Stimulated activated CD4-positive, alpha-beta T cell treated with anti-CD3 and anti-CD28 coated beads, Interleukin-12 subunit alpha, Interleukin-12 subunit beta, amount 100 ng/mL, for 4 hours (primary cell): ENCODE measurements around the gene GEMIN7.
"Not testable (repeated sequence)": the region's sequence is repeated elsewhere in the genome, so short reads cannot be mapped to it uniquely, and the experiment has no call there.

ENCODE experiments used
- DNase-seq: peaks from one replicate; pipeline ENCODE4 v3.0.0-alpha.2; 2020

The GEMIN7 gene

DNA sequence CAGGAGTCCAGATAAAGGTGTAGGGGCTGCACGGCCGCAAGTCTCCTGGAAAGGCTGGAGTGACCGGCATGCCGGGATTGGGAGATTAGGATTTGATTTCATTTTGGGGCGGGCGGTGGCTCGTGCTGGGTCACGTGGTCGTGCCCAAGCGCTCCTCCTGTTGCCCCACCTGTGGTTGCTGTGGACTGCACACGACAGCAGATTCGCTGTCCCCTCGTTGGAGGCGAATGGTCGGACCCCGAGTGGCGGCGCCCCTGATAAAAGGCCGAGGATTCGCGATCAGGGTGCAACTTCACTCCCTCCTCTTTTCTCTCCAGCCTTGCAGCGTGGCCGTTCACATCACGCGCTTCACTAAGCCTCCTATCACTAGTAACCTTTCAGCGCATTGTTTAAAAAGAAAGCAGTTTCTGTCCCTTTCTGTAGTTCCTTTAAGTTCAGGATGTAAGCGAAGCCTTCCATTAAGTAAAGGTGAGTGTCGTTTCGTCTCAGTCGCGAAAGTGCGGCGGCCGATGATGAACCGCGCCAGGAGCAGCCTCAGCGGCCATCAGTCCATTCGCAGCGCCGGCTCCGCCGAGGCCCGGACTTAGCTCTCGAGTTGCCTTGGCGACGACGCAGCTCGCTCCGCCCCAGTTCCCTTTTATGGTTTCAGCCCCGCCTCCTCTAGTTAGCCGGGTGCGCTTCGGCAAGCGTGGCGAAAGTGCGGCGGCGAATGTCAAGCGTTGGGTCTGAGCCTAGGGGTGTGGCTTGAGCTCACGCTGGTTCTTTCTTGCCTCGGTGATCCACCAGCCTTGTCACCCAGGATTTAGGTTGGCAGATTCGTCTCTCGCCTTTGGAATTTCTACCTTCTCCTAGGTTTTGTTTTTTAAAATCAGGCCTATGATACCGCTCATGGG, 12.2 kb downstream of the GEMIN7 start:
- peak; percentile 97 for DNase-seq

DNA sequence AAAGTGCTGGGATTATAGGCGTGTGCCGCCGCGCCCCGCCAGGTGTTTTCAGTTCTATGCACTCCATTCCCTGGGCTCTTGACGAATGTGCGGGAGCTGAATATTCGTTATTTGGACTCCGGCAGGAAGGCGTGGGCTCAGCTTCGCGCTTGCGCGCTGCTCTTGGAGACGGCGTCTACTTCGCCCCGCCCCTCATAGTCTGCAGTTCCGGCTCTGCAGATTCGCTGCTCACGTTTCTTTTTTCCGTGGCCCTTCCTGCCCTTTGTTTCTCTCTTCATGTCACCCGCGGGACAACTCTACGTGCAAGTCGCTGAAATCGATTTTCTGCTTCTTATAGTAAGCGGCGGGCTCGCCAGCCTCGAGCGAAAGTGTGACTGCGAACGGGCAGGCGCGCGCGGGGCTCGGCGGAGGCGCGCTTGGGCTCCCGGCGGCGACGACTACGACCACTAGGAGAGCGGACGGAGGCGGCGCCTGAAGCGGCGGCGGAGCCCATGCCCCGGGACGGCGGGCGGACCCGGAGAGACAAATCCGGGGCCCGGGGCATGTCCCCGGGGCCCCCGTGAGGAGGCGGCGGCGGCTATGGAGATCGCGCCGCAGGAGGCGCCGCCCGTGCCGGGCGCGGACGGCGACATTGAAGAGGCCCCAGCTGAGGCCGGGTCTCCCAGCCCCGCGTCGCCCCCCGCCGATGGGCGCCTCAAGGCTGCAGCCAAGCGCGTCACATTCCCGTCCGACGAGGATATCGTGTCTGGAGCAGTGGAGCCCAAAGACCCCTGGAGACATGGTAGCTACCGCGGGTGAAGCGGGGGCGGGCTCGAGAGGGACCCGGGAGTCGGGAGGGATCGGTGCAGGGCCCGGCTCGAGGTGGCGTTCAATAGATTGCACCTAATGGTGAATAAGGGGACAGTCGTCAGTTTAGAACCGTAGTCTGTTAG, 14.0 kb downstream of the GEMIN7 start, which contains the start of gene PPP1R37:
Gene PPP1R37 (plus strand): TSS at position 433 of the 932 bp plus-strand sequence. CDS start 147 bp downstream, at position 580.
- peak; percentile 86 for DNase-seq

DNA sequence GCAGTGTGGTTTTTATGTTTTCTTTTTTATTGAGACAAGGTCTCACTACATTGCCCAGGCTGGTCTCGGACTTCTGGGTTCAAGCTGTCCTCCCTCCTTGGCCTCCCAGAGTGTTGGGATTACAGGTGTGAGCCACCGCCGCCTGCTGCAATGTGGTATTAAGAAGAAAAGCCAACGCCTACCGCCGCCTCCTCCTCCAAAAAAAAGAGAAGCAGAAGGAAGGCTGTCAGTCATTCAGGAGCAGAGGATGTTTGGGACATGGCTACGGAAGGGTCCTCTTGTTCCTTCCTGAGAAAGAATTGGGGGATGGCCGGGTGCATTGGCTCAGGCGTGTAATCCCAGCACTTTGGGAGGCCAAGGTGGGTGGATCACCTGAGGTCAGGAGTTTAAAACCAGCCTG, 15.1 kb downstream of the GEMIN7 start:
- DNase-seq, result no peak

DNA sequence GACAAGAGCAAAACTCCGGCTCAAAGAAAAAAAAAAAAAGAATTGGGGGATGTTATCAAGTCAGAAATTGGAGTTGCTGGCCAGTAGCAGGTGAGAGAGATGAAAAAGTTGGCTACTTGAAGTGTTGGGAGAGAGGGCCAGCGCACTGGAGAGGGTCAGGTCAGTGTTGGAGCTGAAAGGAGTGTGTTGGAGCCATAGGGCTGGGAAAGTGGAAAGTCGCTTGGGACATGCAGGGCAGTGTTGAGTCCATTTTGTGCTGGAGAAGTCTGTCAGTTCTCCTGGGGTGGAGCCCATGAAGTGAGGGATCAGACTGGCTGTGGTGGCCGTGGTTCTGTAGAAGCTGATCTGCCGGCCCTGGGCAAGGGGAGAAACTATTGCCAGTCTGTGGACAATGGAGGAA, 15.6 kb downstream of the GEMIN7 start:
- DNase-seq, result no peak

DNA sequence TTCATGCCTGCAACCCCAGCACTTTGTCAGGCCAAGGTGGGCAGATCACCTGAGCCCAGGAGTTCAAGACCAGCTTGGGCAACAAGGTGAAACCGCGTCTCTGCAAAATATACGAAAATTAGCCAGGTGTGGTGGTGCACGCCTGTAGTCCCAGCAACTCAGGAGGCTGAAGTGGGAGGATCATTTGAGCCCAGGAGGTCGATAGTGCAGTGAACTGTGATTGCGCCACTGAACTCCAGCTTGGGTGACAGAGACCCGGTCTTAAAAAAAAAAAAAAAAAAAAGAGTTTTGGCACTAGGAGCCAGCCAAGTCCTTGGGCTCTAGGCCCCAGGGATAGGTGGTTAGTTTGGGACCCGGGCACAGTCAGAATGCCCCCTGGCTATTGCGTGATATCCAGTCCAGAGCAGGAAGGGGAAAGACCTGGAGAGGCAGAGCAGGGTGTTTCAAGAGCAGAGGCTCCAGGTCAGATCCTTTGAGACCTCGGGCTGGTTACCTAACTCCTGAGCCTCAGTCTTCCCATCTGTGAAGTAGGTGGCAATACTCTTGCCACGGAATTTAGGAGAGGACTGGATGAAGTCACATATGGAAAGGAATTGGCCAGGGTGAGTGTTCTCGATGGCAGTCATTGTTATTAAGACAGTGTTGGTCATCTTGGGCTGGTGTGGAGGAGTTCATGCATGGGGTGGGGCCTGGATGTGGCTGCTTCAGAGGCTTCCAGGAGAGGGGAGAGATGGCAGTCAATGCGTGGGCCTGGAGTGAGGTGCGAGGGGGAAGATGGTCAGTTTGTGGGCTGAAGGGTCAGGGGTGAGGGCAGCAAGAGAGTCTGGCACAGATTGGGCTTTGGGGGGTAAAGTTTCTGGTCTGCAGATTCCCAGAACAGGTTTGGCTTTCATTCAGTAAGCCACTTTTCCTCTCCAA, 16.7 kb downstream of the GEMIN7 start:
- DNase-seq, result no peak

DNA sequence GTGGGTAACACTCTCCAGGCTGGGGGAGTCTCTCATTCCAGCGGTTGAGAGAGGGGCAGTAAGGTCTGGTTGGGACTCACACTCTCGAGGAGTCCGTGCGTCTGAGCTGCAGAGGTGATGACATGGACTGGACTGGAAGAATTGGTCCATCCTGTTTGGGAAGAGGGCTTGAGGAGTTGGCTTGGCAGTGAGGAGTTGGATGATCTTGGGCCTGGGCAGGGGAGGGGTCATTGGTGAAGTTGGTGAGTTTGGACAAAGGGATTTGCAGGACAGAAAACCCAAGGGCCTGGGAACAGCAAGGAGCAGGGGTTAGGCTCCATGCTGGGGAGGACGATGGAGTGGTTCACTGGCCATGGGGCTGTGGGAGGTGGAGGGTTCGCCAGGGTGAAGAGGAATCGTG, 17.6 kb downstream of the GEMIN7 start:
- no peak for DNase-seq

DNA sequence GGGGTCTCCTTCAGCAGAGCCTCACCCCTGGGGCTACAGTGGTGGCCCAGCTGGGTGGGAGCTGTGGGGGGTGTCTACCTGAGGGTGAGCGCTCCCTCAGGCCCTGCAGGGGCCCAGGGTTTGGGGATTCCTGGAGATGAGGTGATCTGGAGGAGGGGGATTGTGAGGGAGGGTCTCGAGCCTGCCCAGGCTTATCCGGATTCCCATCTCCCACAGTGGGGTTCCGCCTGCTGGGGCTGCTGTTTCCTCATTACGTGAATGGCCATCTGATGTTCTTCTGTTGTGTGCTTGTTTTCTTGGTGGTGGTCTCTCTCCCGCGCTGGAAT, 18.4 kb downstream of the GEMIN7 start:
- no peak for DNase-seq

DNA sequence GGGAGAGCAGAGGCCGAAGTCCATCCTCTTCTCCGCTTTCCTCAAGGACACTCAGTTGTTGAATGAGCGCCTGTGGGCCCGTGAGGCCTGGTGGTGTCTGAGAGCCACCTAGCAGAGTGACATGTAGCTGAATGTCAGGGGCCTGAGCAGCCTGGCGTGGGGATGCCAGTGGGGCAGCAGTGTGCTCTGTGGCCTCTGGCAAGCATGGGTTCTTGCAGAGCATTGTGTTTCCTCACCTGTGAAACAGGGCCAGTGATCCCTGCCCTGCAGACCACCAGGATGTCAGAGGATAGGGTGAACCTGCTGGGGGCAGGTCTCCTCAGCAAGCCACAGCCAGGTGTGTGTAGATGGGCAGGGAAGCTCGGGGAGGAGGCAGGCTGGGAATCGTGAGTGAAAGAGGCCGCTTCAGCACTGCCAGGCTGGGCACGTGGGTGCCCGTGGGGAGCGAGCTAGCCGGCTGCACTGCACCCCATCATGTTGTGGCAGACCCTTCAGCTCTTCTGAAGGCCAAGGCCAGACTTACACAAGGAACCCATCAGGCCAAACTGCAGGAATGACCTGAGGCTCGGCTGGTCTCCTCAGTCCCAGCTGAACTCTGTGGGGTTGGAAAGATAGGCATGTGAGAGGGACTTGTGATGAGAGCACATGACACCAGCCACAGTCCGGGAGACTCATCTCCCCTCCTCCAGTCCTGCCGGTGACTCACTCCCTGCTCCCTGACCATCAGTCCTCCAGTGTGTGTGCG, 18.9 kb downstream of the GEMIN7 start:
- no peak for DNase-seq

DNA sequence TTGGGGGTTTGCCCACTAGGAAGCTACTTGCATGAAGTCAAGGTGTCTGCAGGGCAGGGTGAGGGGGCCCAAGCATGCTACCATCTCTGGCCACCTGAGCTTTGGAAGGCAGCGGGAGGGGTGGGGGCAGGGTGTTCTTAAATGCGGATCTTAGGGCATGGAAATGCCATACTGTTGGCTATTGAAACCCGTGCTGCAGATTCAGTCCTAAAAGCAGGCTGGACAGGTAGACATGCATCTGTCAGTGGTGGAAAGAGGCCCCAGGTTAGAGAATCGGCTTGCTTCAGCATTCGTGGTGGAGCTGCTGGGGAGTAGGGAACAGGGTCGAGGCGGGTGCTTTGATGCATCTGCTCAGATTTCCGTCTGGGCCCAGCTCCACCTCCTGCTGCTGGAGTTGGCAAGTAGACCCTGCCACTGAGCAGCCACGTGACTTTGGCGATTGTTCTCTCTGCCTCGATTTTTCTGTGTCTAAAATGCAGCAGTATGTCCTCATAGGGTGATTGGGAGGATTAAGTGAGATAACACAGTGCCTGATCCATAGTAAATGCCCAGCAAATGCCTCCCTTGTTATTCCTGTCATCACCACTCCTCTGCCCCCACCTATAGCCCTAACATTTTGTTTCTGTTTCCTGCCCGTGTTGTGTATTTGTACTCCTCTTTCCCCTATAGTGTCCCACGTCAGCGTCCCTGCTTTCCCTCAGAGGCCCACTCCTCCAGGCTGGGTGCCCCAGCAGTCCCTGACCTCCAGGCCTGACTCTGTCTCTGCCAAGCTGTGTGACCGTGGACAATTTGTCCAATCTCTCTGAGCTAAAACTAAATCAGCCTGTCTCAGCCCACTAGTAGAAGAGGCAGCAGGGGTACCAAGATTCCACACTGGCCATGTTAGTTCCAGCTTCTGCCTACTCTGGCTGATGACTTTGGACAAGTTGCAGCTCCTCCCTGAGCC, 19.7 kb downstream of the GEMIN7 start:
- no peak for DNase-seq

DNA sequence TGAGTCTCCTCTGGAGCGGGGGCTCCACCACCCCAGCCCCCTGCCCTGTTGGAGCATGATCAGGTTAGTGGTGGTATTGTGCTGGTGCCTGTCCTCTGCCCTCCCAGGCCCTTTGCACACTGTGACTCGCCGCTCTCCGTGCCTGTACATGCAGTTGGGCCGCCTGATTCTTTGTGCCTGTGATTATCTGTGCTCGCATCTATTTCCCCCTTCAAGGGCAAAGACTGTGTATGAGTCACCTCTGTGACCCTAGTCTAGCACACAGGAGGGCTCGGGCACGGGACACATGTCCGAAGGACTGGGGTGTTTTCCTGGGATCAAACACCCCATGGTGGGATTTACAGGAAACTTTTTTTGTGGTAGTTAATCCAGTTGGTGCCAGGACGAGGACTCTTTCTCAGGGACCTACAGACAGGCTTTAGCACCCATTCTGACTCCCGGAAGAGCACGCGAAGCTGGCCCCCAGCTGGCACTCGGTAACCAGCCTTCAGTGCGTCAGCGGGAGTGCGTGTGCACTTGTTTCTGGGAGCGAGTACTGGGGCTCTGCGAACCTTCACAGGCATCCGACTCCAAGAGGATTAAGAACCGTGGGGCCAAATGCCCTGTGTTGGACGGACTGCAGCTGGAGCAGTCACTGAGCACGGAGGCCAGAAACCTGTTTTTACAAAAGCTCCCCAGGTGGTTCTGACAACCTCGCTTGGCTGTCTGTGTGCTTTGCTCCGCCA, 20.6 kb downstream of the GEMIN7 start:
- DNase-seq, result no peak

DNA sequence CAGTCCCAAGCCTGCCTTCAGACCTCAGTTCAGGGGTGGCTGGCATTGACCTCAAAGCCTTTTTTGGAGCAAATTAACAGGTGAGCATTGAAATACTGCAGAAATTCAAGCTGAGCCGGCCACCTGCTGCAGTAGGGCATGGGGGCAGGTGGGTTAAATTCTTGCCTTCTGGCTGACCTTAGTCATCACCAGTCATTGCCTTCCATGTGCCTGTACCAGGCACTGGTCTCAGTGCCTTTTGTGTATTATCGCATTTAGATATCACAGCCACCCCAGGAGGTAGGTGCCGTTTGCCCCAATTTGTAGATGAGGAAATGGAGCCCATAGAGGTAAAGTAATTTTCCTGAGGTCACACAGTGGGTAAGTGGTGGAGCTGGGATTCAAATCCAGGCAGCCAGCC, 21.1 kb downstream of the GEMIN7 start:
- no peak for DNase-seq

DNA sequence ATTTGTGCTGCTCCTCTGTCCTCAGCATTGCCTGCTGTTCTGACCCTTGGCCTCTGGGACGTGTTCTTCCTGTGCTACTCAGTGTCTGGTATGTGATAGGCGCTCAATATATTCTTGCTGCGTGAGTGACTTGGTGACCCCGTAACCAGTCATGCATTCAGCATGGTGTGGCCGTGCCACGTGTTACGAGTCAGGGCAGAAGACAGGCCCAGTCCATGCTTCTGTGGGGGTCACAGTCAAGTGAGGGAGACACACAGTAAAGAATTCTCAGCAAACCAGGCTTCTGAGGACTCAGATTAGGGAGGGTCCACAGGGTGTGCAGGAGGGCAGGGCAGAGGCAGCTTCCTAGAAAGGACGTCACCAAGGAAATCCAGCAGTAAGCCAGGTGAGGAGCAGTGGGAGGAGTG, 21.8 kb downstream of the GEMIN7 start:
- no peak for DNase-seq

DNA sequence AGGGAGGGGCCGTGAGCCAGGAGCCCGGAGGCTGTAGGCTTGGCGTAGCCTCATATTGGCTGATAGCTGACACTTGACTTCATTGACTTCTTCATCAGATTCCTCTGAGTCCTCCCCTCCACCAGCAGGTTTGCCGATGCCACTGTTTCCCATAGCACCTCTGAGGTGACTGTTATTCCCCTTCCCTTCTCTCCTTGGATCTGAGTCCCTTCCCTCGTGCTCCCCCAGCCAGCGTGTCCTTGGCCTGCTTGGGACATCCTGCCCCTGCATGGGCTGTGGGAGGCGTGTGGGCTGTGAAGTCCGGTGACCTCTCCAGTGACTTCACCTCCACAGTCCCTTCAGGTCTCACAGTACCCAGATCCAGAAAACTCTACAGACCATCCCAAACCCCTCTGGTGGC, 22.7 kb downstream of the GEMIN7 start:
- DNase-seq, result no peak

DNA sequence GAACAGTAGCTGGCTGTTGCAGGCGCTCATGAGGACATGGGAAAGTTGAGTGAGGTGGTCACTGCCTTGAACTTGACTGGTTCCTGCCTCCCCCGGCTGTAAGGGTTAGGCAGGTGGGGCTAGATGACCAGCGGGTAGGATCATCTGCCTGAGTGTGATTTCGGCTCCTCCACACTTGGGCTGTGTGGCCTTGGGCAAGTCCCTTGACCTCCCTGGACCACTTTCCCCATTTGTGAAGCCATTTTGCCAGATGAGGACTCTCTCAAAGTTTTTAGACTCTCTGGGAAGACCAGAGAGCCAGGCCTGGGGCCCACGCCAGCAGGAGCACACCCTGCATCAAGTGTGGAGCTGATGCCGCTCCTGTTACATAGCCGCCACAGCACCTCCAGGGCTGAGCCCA, 23.4 kb downstream of the GEMIN7 start:
- DNase-seq, result no peak

DNA sequence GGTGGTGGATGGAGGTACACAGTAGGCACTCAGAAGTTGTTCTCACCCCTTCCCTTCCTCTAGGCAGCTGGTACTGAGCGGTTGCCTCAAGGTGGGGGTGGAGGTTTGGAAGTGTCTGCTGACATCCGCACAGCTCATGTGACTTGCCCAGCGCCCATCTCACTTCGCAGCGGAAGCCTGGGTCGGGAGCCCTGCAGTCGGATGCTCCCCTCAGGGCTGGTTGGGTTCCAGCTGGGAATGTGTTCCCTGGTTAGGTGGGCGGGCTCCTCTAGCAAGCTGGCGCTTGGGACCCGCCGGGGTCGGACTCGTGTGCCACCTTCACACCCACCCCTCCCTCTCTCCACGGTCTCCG, 24.1 kb downstream of the GEMIN7 start:
- no peak for DNase-seq

DNA sequence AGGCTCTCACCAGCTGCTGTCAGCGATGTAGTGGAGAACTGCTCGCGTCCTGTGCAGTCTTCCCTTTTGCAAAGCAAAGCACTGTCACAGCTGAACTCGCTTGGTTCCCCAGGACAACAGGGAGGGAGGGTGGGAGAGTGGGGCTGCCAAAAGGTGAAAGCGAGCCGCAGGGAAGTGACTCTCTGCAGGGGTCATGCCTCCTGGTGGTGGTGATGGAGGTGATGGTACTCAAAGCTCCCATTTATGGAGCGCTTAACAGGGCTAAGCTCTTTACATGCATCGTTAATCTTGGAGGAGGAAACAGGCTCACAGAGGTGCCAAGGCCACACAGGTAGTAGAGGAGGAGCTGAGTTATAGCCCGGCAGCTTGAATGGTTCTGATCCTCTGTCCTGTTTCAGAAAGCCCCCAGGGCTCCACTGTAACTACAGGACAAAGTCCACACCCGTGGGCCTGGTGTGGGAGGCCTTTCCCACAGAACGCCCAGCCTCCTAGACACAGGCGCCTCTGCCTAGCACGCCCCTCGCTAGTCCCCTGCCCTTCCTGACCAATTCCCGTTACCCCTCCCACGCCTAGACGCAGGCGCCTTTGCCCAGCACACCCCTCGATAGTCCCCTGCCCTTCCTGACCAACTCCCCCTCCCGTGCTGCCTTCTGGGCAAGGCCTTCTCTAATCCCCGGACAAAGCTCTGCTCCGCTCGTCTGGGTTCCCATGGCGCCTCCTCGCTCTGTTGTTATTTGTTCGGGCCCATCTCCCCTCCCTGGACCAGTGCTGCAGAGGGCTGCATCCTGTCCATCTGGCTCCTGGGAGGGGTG, 24.7 kb downstream of the GEMIN7 start:
- no peak for DNase-seq

DNA sequence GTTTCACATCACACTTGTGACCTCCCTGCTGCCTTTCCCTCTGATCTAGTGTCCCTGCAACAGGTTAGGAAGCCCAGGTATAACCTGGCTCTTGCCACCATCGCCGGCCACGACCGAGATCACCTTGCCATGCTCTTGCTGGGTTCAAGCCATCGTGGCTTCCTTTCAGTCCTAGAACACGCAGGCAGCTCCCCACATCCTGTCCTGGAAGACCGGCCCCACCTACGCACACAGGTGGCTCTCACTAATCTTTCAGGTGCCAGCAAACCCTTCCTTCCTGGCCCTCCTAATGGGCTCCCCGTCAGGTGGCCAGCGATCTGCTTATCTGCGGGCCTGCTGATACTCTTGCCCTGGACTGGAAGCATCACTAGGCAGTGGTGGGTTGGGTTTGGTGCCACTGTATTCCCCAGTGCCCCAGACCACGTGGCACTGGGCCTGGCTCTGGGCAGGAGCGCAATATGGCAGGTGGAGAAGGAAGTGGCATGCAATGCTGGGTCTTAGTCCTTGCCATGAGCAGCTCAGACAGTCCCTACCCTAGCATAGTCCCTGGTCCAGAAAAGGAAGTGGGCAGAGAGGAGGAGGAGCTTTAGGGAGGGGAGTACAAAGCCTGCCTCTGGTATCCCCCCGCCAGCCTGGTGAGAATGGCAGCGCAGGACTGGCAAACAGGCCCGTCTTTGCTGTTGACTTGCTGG, 25.7 kb downstream of the GEMIN7 start:
- no peak for DNase-seq

DNA sequence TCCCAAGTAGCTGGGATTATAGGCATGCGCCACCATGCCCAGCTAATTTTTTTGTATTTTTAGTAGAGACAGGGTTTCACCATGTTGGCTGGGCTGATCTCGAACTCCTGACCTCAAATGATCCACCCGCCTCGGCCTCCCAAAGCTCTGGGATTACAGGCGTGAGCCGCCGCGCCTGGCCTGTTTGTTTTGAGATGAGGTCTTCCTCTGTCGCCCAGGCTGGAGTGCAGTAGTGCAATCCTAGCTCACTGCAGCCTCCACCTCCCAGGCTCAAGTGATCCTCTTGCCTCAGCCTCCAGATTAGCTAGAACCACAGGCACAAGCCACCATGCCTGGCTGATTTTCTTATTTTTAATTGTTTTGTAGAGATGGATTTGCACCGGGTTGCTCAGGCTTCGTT, 27.3 kb downstream of the GEMIN7 start:
- DNase-seq, result not testable (repeated sequence)
